ENCODE data around the gene DCUN1D3. TPM values are rescaled to one million over a fixed set of nuclear protein-coding genes. Genes with fewer than 3 reads are reported as not detected.
A peak's percentile ranks its signal among the peaks of the same experiment; 100 is the strongest.

The DCUN1D3 gene
- total RNA-seq, 1 experiment from 2014 or later = 8.3 TPM

DNA sequence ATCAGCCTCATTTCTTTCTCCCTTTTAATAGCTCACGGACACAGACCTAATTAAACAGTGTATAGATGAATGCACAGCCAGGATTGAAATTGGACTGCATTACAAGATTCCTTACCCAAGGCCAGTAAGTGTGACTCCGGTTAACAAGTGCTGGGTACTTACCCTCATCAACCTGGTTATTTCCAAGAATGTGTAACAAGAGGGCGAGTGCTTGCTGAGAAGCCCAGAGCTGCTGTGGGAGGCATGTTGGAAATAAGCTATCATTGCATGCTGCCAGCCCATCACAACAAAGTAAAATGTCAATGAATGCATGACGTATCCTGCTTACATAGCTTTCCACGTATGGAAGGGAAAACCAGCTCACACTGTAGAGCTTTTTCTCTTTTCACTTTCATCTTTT lies 19.9 kb upstream of the DCUN1D3 start:
- DNase-seq (ENCODE audit: low spot score) = no peak

DNA sequence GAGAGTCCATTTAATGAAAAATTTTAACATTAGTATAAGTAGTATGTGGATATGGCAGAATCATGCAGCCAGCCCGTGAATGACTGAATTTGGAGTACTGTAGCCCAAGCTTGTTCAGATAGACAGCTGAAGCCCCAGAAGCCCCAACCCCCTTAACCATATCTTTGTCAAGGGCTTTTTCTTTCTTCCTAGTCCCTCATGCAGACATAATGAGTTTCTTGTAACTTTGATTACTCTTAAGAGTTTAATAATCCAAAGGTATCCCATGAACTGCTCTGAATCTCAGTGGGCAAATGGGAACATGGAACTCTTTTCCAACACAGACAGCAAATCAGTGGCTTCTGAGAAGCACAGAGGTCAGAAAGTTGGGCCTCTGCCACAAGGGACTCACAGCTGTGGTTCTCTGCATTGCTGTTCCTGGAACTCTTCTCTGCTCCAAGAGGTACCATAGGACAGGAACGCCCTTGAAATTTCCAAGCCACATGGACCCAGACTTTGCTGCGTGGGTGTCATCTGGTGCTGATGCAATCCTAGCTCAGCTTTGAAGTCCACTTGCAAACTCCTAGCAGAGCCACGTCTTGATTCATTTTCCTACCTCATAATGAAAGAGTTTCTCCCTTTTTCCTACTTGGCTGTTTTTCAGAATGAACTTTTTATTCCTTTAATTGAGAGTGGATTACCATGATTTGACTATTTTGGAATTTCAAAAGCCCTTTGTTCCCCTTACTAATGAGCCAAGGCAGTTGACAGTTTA lies 18.5 kb upstream of the DCUN1D3 start:
- peak; percentile 48 for DNase-seq (ENCODE audit: low spot score)

DNA sequence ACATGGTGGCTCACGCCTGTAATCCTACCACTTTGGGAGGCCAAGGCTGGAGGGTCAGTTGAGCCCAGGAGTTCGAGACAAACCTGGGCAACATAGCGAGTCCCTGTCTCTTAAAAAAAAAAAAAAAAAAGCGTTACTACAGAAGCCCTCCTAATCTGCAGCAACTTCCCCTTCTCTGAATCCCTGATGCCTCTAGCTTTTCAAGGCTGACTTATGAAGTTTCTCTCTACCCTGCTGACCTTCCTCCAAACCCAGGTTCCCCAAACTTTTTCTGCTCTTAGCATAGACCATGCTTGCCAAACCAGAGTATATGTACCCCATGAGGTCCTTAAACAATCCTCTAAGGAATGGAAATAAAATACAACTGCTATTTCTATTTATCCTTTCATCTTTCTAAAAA lies 16.8 kb upstream of the DCUN1D3 start:
- no peak for DNase-seq (ENCODE audit: low spot score)

DNA sequence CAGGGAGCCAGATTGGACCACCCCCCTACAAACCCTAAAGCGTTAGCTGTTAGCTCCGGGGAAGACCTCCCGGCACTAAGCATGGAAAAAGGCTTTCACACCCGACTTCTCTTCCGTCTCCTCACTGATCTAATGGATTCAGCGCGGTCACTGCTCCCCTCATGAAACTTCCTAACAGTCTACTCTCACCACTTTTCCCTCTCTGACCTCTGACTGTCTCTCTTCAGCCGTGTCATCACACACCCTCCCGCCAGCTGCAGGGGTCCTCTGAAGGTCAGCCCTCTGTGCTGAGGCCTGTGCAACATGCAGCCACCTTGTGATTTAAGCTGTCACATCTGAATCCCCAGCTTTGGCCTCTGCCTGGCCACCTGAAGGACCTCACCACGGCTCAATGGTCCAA lies 16.1 kb upstream of the DCUN1D3 start:
- DNase-seq (ENCODE audit: low spot score) = no peak

DNA sequence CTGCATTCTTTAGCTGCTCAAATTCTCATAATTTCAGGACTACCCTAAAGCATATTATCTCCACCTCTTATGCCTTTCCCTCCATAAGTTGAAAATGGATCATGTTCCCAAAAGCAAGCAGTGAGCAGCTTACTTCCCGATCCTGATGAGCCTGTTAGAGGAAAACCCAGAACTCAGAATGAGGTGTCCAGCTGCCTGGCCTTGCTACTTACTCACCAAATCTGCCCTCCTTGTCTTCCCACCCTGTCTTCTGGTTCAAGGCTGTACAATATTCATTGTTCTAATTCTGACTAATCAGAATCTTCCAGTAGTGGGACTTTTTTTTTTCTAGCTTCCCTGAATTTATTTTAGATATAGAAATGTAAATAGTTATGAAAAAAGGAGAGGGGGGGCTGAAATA lies 11.2 kb upstream of the DCUN1D3 start:
- no peak for DNase-seq (ENCODE audit: low spot score)

DNA sequence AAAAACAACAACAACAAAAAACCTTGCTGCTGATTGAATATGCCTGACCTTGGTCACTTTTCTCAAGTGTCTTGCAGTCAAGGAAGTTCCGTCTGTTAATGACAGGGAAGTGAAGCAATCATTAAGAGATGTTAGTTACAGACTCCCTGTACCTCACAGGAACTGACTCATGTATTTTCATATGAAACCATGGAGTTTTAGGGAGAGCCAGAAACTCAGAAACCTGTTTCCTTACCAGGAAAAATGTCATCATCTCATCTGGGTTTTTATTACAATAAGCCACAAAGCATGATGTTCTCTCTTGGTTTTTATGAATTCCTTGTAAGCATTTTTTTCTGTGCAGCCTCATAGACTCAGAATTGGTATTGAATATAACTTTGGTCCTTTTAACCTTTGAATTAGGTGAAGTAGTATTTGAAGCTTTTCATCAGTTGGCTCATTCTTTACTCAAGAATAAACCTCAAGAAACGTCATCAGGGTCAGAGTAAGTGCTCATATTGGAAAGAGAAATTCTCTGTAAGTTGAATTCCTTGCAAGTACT lies 10.7 kb upstream of the DCUN1D3 start:
- peak; percentile 79 for DNase-seq (ENCODE audit: low spot score)

GRCh38 chr16:20906341-20907255 lies 6.4 kb upstream of the DCUN1D3 start:
- DNase-seq (ENCODE audit: low spot score) = peak; percentile 31

DNA sequence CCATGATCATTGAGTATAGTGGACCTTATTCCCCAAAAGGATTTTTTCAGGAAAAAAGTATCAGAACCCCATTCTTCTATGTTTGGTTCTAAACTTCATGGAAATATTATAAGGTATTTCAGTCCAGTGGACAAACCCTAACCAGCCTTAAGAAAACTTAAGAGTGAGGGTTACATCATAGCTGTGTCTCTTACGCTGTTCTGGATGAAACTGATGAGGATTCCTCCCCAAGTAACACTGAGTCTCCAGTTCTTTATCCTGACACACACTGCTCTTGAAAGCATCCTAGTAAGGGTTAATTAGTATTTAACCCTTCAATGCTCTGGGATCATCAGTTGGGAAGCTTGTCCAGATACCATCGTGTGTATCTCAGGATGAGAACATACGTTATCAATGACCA lies 5.4 kb upstream of the DCUN1D3 start:
- DNase-seq (ENCODE audit: low spot score) = no peak

- DNase-seq (ENCODE audit: low spot score) = peak; percentile 64
Observed at GRCh38 chr16:20904507-20905081, 4.4 kb upstream of the DCUN1D3 start.

DNA sequence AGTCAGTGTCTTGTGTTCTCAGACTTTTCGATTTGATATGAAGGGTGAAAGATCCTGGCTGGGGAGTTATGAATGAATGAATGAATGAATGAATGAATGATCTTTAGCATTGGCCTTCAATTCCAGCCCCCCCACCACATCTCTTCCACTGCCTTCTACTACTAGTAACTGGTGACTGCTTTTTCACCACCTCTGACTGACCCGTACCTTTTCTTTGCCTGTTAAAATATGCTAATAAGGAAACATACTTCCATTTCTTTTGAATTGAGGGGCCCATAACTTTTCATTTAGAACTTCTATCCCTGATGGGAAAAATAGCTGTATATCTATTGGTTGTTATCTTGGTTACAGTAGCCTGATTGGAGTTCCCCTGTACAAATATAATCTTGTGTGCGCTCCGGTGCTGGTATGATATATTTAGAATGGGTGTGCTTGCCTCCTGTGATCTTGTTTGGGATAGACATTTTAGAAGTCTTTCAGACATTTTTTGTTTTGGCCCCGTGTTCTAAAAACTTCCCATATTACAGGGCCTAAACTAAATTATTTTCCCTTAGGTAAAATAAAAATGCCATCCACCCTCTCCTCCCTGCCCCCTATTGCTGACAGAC lies 3.8 kb upstream of the DCUN1D3 start:
- DNase-seq (ENCODE audit: low spot score) = no peak

DNA sequence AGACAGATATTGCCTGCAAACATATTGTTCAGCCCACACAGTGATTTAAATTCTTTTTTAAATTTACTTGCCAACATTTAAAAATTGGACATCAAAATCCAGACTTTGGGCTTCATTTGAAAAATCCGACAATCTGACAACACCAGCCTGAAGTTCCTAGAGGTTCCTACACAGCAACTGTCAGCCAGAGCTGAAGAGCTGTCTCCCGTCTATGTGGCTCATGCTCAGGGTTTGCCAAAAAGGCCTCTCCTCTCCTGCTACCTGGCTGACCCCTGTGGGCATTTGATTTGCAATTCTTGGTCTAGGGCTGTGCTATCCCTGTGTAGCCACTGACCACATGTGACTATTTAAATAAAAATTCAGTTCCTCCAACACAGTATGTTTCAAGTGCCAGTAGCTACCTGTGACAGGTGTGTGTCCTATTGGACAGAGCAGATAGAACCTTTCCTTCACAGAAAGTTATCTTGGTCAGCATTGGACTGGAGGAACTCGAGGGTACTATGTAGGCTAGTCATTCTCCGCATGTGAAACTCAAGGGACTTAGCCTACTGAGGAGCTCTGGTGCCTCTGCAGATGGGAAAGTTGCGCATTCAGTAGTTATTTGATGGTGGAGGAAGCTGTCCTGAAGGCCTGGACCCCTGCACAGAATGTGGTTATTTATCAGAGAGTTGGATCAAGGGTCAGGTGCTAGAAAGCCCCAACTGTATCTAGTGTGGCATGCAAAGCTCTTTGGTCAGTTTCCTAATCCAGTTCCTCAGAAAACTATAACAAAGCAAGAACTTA lies 3.1 kb upstream of the DCUN1D3 start:
- DNase-seq (ENCODE audit: low spot score) = no peak

DNA sequence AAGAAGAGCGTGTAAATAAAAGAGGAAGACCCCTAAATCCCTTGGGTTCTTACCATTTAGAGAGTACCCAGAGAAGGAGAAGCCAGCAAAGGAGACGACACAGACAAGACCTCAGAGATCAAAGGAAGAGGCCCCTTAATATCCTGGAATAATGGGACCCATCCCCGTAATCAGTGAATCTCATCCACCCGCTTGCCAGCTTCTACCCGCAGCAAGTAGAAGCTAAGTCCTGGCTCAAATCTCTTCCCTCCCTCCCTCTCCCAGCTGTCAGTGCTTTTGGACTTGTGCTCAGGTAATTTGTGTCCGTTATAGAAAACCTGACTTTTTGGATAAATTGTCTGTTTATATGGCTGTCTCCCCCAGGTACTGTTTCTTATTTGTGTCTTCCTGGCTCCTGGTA lies 2.3 kb upstream of the DCUN1D3 start:
- DNase-seq (ENCODE audit: low spot score) = no peak

DNA sequence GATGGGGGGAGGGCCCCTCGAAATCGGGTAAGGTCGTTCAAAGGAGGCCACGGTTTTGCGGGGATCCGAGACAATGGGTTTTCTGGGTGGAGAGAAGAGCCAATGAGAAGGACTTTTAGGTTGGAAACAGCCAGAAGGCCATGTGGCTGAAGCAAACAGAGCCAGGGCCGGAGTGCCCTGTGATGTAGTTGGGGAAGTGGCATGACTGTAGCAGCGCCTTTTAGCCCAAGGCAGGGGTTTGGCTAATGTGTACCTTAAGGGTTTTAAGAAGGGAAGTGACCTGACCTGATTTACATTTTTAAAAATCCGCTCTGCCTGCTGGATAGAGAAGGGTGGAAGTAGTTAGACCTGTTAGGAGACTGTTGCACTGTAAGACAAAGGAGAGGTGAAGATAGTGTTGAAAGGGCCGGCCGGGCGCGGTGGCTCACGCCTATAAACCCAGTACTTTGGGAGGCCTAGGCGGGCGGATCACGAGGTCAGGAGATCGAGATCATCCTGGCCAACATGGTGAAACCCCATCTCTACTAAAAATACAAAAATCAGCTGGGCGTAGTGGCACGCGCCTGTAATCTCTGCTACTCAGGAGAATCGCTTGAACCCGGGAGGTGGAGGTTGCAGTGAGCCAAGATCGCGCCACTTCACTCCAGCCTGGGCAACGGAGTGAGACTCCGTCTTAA lies 1.4 kb upstream of the DCUN1D3 start:
- peak; percentile 21 for DNase-seq (ENCODE audit: low spot score)

GRCh38 chr16:20901068-20901435 lies 894 bp upstream of the DCUN1D3 start:
- no peak for DNase-seq (ENCODE audit: low spot score)

GRCh38 chr16:20899477-20900298 lies 470 bp downstream of the DCUN1D3 start:
- DNase-seq (ENCODE audit: low spot score) = no peak

DNA sequence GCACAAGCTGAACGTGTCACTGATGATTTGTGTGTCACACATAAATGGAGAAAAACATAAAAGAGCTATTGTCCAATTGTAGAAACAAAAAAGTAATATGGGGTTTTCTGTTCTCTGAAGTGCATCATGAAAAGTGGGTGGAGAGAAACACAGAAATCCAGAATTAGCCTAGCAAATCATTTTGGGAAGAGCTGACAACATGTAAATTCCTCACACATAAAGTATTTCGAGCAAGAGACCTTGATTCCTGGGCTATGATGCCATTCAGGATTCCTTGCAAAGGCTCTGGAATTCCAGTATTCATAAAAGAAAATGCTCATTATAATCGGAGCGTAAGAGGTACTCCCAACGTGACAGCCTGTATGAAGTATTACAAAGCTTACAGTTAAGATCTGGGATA lies 1.1 kb downstream of the DCUN1D3 start:
- DNase-seq (ENCODE audit: low spot score) = no peak

DNA sequence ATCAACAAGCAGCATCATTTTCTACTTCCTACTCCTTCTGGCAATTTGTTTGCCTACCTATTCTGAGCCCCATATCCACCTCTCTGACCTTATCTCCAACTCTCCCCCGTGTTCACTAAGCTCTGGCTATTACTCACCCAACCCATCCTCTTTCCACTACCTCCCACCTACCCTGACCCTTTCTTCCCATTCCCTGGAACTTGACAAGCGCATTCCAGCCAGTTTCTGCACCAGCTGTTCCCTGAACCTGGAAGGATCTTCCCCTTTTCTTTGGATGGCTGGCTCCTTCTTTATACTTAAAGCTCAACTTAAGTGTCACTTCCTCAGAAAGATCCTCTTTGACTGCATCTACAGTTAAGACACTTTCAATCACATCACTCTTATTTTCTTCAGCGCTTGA lies 2.2 kb downstream of the DCUN1D3 start:
- DNase-seq (ENCODE audit: low spot score) = no peak

- no peak for DNase-seq (ENCODE audit: low spot score)
Observed at GRCh38 chr16:20897253-20897897, 2.8 kb downstream of the DCUN1D3 start.

GRCh38 chr16:20894388-20894787 lies 5.8 kb downstream of the DCUN1D3 start:
- DNase-seq (ENCODE audit: low spot score) = no peak

All from H4 (cell line).